KG1 (cell line): ENCODE measurements around the gene CPSF7.
"Not testable (repeated sequence)": the region's sequence is repeated elsewhere in the genome, so short reads cannot be mapped to it uniquely, and the experiment has no call there.

Experiments
- DNase-seq: peaks from one replicate; lab custom pipeline; 2025; lab: John Stamatoyannopoulos, UW

CPSF7 gene, protein sequence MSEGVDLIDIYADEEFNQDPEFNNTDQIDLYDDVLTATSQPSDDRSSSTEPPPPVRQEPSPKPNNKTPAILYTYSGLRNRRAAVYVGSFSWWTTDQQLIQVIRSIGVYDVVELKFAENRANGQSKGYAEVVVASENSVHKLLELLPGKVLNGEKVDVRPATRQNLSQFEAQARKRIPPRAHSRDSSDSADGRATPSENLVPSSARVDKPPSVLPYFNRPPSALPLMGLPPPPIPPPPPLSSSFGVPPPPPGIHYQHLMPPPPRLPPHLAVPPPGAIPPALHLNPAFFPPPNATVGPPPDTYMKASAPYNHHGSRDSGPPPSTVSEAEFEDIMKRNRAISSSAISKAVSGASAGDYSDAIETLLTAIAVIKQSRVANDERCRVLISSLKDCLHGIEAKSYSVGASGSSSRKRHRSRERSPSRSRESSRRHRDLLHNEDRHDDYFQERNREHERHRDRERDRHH

DNA sequence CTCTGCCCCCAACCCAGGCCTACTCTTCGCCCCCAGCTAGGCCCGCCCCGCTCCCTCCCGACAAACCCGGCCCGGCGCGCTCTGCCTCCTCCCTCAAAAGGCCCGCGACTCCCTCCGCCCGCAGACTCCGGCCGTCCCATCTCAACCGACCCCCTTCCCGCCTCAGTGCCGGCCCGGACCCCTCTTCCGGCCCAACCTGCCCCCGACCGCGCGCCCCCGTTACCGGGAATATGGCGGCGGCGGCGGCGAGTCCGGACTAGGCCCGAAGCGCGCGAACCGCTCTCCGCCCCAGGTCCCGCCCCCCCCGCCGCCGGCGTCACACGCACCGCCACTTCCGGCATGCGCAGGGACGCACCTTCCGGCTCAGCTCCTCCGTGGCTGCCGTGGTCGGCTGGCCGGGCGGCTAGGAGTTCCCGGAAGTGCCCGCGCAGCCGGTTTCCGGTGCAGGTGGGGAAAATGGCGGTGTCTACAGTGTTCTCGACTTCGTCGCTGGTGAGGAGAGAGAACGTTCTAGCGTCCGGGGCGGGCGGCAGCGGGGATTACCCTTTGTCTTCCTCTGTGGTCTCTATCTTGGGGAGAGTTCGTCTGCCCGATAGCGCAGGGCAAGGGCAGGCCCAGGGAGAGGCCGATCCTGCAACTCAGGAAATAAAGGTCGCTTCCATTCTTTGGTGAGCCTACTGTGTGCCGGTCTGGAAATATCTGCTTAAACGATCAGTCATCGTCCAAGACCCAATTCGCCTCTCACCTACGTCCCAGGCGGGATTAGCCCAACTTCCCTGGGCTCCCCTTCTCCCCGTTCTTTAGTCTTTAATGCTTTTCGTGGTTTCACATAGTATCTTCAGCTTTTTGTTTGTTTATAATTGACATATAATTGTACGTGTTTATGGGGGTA lies at the start of gene CPSF7, which contains the start of gene SDHAF2:
Gene CPSF7 (minus strand): TSS at position 285 of the 892 bp plus-strand sequence. CDS start 740 bp downstream, outside the sequence.
Gene SDHAF2 (plus strand): TSS at position 434 of the 892 bp plus-strand sequence. CDS start 23 bp downstream, at position 457.
- DNase-seq, result peak; percentile 97

DNA sequence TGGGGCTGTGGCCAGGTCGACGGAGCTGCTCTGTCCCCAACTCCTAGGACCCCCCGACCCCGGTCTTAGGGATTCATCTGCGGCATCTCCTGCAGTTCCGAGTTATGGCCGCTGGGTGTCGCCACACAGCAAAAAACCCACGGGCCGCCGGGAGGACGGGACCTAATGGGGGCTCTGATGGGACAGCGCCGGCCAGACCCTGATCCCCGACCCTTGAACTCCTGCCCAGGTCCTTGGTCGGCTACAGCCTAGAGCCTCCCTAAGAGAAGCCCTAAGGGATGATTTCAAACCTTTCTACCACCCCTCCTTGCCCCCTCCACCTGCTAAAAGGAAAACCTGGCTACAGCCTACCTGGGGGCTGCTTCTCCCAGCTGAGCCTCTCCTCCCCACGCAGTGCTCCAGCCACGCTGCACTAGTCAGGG lies 48.0 kb upstream of the CPSF7 start:
- DNase-seq, result no peak

DNA sequence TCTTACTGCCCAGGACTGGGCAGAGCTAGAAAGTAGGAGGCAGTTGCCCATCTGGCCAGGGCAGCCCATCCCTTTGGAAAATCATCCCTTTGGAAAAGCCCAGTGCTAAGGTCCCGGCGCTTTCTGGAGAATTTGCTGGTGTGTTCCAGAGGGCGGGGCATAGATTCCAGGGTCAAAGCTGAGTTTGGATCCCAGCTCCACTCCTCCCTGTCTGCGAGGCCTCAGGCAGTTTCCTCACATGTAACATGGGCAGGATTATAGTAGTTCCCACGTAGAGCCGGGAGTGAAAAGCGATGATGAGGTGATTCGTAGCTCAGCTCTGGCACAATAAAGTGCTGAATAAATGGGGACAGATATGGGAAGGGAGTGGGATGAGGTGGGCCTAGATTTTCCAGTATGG lies 47.4 kb upstream of the CPSF7 start:
- no peak for DNase-seq

DNA sequence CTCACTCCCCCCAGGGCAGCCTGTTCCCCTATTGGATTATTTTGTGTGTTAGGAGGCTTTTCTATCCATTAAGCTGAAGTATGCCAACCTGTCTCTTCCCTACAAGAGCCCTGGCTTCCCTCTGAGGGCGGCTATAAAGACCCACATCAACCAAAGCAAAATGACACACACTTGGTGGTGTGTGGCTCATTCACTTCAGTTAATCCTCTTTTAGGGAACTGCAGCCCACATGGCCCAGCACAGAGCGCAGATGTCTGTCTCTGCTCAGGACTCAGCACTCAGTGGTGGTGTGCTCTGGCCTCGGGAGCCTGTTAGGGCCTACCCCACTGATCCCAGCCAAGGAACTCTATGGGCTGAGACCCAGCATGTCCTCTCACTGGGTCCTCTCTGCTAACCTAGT lies 46.6 kb upstream of the CPSF7 start:
- DNase-seq, result no peak

DNA sequence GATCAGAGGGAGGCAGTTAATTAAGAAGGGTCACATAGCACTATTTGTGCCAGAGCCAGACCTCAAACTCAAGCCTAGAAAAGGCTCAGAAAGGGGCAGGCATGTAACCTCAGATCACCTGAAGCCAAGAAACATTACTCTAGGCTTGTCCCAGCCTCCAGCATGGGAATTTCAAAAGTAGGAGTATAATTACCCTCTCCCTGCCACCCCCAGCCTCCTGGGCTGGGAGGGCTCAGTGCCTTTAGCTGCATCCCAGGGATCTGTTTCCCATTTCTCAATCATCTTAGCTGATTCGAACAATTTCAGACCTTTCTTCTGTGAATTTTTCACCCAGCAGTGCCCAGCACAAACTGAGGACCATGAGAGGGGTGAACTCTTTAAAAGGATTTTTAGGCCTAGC lies 45.7 kb upstream of the CPSF7 start:
- no peak for DNase-seq

DNA sequence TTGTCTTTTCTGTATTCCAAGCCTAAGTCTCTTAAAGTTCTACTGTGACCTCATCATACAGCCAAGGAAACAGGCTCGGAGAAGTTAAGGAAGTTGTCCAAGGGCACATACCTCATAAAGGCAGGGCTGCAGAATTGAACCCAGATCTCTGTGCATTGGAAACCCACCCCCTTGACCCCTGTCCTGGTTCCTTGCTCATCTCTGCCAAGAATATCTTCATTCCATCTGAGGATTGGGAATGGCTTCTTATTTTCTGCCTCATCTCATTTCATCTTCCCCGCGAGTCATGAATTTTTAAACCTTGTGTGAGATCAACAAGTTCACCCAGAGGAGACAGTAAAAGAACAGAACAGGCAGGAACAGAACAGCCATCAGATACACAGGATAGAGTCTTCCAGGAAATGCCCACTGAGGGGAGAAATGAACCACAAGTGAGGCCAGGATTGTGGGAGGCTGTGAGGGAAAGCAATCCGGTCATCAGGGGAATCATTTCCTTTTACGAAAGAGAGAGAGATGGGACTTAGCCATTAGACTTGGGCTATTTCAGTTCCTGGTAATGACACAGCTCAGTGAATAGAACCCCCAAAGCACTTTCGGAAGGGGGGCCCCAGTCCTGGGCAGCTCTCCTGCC lies 44.4 kb upstream of the CPSF7 start:
- no peak for DNase-seq

DNA sequence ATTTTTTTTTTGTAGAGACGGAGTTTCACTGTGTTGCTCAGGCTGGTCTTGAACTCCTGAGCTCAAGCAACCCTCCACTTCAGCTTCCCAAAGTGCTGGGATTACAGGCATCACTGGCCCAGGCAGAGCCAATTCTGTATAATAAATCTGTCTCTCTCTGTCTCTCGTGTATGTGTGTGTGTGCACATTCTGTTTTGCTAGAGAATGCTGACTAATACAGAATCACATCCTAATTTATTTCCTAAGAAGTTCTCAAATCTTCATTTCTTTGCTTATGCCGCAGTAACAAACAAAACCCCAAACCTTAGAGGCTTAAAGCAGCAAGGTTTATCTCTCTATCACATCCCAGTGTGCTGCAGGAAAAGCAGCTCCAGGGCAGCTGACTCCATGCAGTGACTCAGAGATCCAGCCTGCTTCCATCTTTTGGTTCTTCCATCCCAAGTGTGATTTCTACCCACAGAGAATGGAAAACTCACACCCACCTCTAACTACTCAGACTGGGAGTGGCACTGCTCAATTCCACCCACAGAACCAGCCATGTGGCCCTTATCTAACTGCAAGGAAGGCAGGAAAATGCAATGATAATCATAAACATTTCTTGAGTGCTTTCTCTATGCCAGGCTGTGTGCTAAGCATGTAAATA lies 43.7 kb upstream of the CPSF7 start:
- no peak for DNase-seq

DNA sequence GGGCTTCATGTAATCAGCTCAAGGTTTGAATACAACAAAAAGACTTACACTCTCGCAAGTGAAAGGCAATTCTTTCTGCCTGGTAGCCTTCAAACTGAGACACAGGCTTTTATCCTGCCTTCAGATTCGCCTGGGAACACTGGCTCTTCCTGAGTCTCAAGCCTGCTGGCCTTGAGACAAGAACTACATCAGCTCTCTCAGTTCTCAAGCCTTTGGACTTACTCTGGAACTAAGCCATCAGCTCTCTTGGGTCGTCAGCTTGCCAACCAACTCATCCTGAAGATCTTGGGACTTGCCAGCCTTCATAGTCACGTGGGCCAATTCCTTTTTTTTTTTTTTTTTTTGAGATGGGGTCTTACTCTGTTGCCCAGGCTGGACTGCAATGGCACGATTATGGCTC lies 43.1 kb upstream of the CPSF7 start:
- no peak for DNase-seq

DNA sequence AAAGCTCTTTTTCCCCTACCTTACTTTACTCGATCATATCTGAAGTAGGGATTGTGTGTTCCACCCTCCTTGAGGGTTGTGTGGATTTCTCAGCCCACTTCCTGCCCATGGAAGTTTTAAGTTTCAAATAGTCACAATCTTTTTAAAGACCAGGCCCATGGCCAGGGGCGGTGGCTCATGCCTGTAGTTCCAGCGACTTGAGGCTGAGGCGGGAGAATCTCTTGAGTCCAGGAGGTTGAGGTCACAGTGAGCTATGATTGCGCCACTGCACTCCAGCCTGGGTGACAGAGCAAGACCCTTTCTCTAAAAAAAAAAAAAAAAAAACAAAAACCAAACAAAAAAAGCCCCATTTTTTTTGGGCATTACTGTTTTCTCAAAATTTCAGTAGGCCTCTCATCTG lies 42.5 kb upstream of the CPSF7 start:
- no peak for DNase-seq

DNA sequence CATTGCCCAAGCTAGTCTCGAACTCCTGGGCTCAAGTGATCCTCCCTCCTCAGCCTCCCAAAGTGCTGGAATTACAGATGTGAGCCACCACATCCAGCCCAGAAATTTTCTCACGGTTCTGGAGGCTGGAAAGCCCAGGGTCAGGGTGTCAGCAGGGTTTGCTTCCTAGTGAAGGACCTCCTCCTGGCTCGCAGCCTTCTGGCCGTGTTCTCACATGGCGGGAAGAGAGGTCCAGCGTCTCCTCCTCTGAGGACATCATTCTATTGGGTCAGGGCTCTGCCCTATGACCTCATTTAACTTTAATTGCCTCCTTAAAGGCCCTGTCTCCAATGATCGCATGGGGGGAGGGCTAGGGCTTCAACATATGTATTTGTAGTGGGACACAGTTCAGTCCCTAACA lies 38.2 kb upstream of the CPSF7 start:
- no peak for DNase-seq

DNA sequence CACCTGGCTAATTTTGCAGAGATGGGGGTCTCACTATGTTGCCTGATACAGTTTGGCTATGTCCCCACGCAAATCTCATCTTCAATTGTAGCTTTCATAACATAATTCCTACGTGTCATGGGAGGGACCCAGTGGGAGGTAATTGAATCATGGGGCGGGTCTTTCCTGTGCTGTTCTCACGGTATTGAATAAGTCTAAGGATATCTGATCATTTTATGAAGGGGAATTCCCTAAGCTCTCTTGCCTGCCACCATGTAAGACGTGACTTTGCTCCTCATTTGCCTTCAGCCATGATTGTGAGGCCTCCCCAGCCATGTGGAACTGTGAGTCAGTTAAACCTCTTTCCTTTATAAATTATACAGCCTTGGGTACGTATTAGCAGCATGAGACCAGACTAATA lies 37.8 kb upstream of the CPSF7 start:
- DNase-seq, result not testable (repeated sequence)

DNA sequence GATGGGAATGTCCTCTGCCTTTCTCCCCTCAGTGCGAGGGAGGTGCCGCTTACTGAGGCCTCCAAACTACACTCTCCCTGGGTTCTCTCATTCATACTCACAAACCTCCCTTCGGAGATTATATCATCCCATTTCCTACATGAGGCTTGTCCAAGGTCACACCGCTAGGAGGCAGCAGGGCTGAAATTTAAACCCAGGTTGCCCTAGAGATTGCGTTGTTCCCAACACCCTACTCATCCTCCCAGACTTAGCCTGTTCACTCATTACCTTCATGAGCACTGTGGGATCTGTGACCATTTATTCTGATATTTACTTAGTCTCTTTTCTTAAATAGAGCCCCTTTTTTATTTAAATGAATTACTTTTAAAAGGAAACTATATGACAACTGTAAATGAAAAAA lies 31.2 kb upstream of the CPSF7 start:
- DNase-seq, result no peak

DNA sequence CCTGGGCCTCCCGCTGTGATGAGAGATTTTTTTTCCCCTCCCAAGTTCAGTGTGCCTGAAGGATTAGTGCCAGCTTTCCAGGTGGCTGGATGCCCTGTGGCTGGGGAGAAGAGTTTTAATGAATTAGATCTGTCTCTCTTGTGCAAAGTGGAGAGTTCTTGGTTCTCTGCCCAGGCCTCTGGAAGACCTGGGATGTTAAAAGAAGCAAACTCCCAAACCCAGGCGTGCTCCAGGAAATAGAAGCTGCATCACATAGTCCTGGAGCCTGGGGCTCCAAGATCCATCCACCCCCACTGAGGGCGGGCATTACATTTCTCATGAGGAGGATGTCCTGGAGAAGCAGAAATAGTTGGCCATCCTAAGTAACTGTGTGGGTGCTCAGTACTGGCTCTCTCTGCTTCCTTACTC lies 30.7 kb upstream of the CPSF7 start:
- DNase-seq, result no peak

DNA sequence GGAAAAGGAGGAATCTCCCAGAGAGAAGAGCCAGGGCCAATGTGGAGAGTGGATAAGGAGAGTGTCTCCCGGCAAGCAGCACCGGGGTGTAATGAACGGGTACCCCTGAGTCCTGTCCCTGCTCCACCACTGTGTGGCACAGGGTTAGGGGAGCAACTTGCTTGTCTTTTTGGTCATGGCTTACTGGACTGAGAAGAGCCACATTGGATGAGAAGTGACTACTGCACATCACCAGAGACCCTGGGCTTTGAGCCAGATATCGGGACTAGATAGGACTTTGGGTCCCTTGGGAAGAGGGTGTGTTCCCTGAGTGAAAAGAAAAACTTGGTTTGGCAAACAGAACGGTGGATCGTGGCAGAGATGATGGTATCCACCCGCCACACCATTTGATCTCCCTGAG lies 24.7 kb upstream of the CPSF7 start:
- no peak for DNase-seq

DNA sequence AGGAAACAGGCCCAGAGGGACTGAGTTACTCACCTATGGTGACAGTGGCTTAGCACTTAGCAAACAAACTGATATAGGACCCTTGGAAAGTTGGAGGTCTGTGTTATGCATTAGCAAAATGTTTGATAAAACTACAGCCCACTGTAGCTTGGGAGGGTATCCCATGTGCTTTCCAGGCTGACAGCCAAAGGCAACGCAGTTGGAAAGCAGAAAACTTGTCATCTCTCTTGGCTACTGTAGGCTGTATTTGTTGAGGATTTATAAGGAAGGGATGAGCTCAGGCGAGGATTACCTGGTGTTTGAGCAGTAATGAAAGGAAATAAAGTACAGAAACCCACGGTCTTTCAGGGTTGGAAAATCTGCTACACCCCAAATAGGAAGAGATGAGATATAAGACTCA lies 23.9 kb upstream of the CPSF7 start:
- DNase-seq, result no peak

DNA sequence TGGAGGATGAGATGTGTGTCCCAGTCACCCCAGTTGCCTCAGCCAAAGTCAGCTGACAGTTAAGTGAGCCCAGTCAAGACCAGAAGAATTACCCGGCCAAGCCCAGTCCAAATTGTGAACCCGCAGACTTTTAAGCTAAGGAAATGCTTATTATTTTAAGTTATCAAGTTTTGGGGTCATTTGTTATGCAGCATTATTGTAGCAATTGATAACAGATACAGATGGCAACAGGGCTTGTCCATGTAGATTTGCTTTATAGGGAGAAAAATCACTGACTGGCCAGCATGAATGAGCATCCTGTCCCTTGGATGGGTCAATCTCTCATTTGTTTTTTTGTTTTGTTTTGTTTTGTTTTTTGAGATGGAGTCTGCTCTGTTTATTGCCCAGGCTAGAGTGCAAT lies 23.1 kb upstream of the CPSF7 start:
- DNase-seq, result no peak

DNA sequence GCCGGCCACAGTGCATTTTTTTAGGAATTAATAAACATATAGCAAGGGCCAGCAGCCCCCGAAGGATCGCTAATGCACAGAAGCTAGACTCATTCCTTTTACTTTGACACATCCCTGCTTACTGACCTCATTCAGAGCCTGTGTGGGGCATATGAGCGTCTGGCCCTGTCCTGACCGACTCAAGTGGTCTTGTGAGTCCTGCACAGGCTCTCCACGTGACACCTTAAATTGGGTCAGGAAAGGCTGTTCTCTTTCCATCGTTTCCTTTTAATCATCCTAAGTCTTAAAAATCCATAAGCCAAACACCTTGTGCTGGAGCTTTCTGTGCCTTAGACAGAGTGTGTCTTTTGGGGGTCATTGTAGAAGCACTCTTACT lies 18.8 kb upstream of the CPSF7 start:
- no peak for DNase-seq

DNA sequence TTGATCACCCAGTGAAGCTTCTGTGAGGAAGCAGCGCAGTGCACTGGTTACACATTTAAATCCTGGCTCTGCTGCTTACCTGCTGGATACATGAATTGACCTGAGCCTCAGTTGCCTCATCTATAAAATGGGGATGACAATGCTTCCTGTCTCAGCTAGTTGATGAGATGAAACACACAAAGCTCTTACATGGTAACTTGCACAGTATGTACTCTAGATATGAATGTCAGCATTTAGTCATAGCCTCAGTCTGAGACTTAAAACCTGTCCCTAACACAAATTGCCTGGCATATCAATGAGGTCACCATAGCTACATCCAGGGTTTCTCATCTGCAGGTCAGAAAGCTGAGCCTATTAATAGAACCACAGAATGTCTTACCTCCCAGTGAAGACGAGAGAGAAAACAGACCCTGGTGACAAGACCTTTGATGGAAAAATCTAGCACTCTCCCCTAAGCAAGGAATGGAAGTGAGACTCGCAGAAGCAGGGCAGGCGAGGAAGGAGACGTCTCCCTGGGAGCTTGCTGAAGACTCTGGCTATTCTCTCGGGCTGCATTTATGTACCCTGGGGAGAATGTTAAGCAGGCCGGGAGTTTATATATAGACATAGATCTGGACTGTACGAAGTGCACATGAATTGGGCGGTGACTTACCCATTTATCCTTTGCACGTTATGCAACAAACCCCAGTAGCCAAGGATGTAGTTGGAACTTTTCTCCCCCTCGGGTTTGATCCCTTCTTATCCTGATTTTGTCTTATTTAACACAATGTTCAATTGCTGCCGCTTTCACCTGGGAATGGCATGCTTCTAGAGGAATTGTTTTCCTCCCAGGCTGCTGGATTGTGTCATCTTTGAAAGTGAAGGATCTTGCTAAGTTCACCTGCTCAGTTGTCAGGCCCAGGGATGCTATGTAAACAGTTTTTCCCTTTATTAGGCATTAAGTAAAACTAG lies 18.1 kb upstream of the CPSF7 start:
- no peak for DNase-seq

DNA sequence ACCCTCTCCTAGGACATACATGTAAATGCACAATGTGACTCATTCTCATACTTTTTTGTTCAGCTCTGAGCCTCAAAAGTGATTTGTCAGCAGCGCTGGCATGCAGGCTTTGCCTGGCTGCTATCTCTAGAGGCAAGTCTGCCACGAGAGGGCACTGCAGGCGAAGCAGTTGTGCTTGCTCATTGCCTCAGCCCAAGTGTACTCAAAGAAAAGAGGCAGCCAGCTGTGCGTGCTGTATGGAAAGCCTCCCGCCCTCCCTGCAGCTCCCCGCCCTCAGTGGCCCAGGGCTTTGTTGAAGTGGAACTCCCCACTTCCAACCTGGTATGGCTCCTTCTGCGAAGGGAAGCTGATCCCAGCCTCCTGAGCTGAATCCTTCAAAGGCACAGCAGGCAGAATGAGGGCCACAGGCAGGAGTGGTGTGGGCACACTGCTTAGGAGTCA lies 16.5 kb upstream of the CPSF7 start:
- DNase-seq, result peak; percentile 16

DNA sequence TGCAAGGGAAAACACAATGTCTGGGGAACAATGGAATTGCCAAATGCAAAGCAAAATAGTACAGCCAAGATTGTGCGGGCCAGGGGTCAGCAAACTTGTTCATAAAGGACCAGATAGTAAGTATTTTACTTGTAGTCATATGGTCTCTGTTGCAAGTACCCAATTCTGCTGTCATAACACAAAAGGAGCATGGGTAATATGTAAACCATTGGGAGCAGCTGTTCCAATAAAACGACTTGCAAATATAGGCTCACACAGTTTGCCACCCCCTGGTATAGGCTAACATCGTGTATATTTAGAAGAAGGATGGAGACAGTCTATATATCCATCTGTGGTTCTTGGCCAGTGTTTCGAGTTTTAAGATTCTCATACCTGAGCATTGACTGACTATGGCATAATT lies 15.7 kb upstream of the CPSF7 start:
- DNase-seq, result no peak

DNA sequence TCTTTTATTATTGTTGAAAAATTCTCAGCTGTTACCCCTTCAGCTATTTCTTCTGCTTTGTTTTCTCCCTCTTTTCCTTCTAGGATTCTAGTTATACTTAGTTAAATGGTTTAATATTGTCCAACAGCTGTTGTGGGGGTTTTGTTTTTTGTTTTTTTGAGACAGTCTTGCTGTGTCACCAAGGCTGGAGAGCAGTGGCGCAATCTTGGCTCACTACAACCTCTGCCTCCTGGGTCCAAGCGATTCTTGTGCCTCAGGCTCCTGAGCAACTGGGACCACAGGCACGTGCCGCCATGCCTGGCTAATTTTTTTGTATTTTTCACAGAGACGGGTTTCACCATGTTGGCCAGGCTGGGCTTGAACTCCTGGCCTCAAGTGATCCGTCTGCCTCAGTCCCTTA lies 12.8 kb upstream of the CPSF7 start:
- DNase-seq, result no peak
